HG03108 (cell line): ENCODE measurements around the gene FAM237A.

Experiments
- ATAC-seq: cut with Tn5 transposase; IDR thresholded peaks from one replicate; pipeline ENCODE4 v1.9.1; 2021; ENCODE audit warnings: moderate library complexity; ENCODE audit not compliant: unreplicated experiment

The FAM237A gene

GRCh38 chr2:206688453-206688852 lies 46.2 kb downstream of the FAM237A start:
- no peak for ATAC-seq

DNA sequence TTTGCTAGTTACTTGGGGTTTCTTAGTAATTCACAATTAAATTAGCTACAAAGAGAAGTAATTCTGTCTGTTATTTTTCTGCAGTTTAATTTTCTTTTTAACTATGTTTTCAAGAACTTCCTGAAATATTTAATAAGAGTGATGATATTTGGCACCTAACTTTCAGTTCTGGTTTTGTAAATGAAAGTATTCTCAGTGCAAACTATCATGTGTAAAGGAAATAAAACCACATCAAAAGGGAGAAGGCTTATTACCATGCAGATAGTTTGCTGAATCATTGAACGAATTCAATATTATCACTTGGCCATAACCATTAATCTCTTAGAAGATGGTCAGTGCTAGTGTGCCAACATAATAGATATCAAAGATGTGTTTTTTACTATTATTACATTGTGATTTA lies 46.7 kb downstream of the FAM237A start:
- no peak for ATAC-seq

DNA sequence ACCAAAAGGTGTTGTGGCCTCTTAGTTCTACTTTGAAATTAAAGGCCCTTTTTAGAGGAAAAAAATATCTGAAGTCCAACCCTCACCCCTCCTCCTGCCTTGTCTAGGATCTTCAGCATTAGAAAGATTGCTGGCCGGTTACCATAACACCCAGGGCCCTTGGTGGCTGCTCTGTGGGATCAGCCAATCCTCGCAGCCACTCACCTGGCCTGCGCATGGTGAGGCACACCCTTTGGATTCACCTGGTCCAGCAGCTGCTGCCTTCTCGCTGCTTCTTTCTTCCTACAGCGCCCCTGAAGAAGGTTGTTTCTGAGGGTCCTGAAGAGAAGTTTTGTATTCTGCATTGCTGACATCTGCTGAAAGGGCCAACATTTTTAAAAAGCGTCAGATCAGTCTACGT lies 50.7 kb downstream of the FAM237A start:
- no peak for ATAC-seq

GRCh38 chr2:206693399-206694137 lies 51.3 kb downstream of the FAM237A start:
- no peak for ATAC-seq

DNA sequence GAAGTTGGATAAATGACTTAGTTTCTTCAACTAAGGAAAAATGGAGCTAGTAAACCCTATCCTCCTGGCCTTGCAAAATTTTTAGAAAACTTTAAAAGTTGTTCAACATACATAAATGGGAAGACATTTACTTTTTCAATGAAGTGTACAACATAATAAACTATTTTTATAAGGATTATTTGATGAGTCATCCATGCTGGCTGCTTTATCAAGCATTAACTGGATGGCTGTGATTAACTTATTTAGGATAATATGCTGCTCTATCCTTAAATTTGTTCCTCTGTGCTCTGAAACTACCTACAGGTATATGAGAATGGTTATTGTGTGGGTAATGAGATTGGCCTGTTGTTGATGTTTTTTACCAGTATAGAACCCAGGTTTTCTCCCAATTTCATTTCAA lies 54.6 kb downstream of the FAM237A start:
- ATAC-seq, result no peak

GRCh38 chr2:206698811-206699210 lies 56.5 kb downstream of the FAM237A start:
- ATAC-seq, result no peak
